GM12878 (cell line): Measurements from ENCODE around the gene UBE2E2. TPM values are rescaled to one million over a fixed set of nuclear protein-coding genes. Genes with fewer than 3 reads are reported as not detected.

Source experiments
- ATAC-seq: fragments of 200-7000 bp; cut with Tn5 transposase; 3 replicates; pipeline ENCODE4 v1.9.1; 2020; ENCODE audit warnings: mild to moderate bottlenecking, moderate library complexity
- BruUV-seq: library from RNA; stranded (reverse); fragments of 400-500 nt; replicated peaks from 2 replicates; lab custom pipeline; 2021; lab: Mats Ljungman, UMichigan
- CTCF ChIA-PET: fragments of 300-600 bp; sonication (Branson Sonifier 250); formaldehyde crosslinking; extraction: SDS; loops from one replicate; lab custom pipeline; 2021; ENCODE audit warnings: inconsistent platforms; lab: Yijun Ruan, JAX
- POLR2A ChIA-PET: fragments of 350-600 bp; formaldehyde crosslinking; extraction: SDS; loops from one replicate; lab custom pipeline; 2021; ENCODE audit warnings: inconsistent platforms; lab: Charles Lee
- RAD21 ChIA-PET: fragments of 300-600 bp; sonication (Branson Sonifier 250); formaldehyde crosslinking; loops from one replicate; lab custom pipeline; 2023; ENCODE audit warnings: antibody characterized with exemption; ENCODE audit not compliant: unreplicated experiment; lab: Charles Lee
- SMC1A ChIA-PET: fragments of 300-600 bp; sonication (Branson Sonifier 250); formaldehyde crosslinking; loops from one replicate; lab custom pipeline; 2023; ENCODE audit not compliant: unreplicated experiment, uncharacterized antibody; lab: Charles Lee
- DNase-seq: peaks from one replicate; pipeline ENCODE4 v3.0.0-alpha.2; 2011; ENCODE audit warnings: low read depth, low spot score
- FAIRE-seq: peaks from 3 replicates; lab custom pipeline; 2011; peaks lifted over from hg19 to GRCh38; lab: Jason Lieb, UNC
- H2AFZ ChIP-seq: 2 replicates; pipeline ENCODE4 v1.6.0; 2011; ENCODE audit warnings: low read depth, low read length, control low read depth; ENCODE audit not compliant: control insufficient read depth
- H3K27ac ChIP-seq: 2 replicates; pipeline ENCODE4 v1.5.1; 2011; ENCODE audit warnings: control low read depth; ENCODE audit not compliant: control insufficient read depth, insufficient read depth
- H3K27me3 ChIP-seq, 2 experiments: replicated peaks in 1 of 2; 2 replicates each; pipeline versions ENCODE4 v1.6.0 to v1.6.1; 2011; ENCODE audit warnings: low read length in 1 of 2; ENCODE audit not compliant: control insufficient read depth in 2 of 2, insufficient read depth in 2 of 2
- H3K36me3 ChIP-seq, 2 experiments: 2 replicates each; pipeline ENCODE4 v1.5.1; 2011; ENCODE audit warnings: low read length in 1 of 2; ENCODE audit not compliant: control insufficient read depth in 2 of 2, insufficient read depth in 2 of 2
- H3K4me1 ChIP-seq: 2 replicates; pipeline ENCODE4 v1.6.1; 2011; ENCODE audit warnings: mild to moderate bottlenecking, low read length, moderate library complexity, mixed read lengths; ENCODE audit not compliant: control insufficient read depth, insufficient read depth
- H3K4me2 ChIP-seq: 2 replicates; pipeline ENCODE4 v1.6.0; 2011; ENCODE audit warnings: control low read depth; ENCODE audit not compliant: control insufficient read depth, insufficient read depth
- H3K4me3 ChIP-seq: fragments of 200-600 bp; sonication (generic); 2 replicates; pipeline ENCODE4 v1.5.1; 2016
- H3K79me2 ChIP-seq: 2 replicates; pipeline ENCODE4 v1.6.0; 2011; ENCODE audit warnings: low read length; ENCODE audit not compliant: control insufficient read depth, insufficient read depth
- H3K9ac ChIP-seq: 2 replicates; pipeline ENCODE4 v1.8.0; 2011; ENCODE audit warnings: low read length, control low read depth, mixed read lengths; ENCODE audit not compliant: control insufficient read depth, insufficient read depth
- H3K9me3 ChIP-seq: replicated peaks from 3 replicates; pipeline ENCODE4 v1.5.1; 2011; ENCODE audit warnings: mild to moderate bottlenecking, low read length; ENCODE audit not compliant: control insufficient read depth, insufficient read depth
- H4K20me1 ChIP-seq: 2 replicates; pipeline ENCODE4 v1.6.0; 2011; ENCODE audit not compliant: control insufficient read depth, insufficient read depth
- ATF7 ChIP-seq: fragments of 450-650 bp; IDR thresholded peaks from 2 replicates; pipeline ENCODE4 v1.6.1; 2016; ENCODE audit warnings: low read depth, mild to moderate bottlenecking
- CBFB ChIP-seq: IDR thresholded peaks from 2 replicates; pipeline ENCODE4 v1.6.1; 2016; ENCODE audit warnings: antibody characterized with exemption, low read depth
- E2F8 ChIP-seq: fragments of 450-650 bp; IDR thresholded peaks from 2 replicates; pipeline ENCODE4 v1.6.1; 2018; ENCODE audit warnings: mild to moderate bottlenecking, low read depth, moderate library complexity; ENCODE audit not compliant: partially characterized antibody
- EZH2 ChIP-seq: IDR thresholded peaks from 2 replicates; pipeline ENCODE4 v1.6.1; 2012; ENCODE audit warnings: low read depth, mild to moderate bottlenecking, control low read depth, inconsistent platforms, low read length, borderline replicate concordance; ENCODE audit not compliant: control insufficient read depth
- HDAC2 ChIP-seq: fragments of 200-600 bp; sonication (generic); IDR thresholded peaks from 2 replicates; pipeline ENCODE4 v1.6.1; 2017
- JUNB ChIP-seq: IDR thresholded peaks from 2 replicates; pipeline ENCODE4 v1.6.1; 2016; ENCODE audit warnings: antibody characterized with exemption, mild to moderate bottlenecking
- NR2C2 ChIP-seq: IDR thresholded peaks from 2 replicates; pipeline ENCODE4 v1.6.1; 2011; ENCODE audit warnings: borderline replicate concordance, low read depth; ENCODE audit not compliant: control insufficient read depth, insufficient read length
- RAD51 ChIP-seq: fragments of 450-650 bp; IDR thresholded peaks from 2 replicates; pipeline ENCODE4 v1.6.1; 2016; ENCODE audit warnings: moderate library complexity, mild to moderate bottlenecking, inconsistent platforms
- SMAD5 ChIP-seq: IDR thresholded peaks from 2 replicates; pipeline ENCODE4 v1.6.1; 2016; ENCODE audit warnings: antibody characterized with exemption, low read depth
- SUZ12 ChIP-seq: fragments of 200-600 bp; sonication (generic); IDR thresholded peaks from one replicate; pipeline ENCODE4 v1.6.1; 2018; ENCODE audit warnings: antibody characterized with exemption, mild to moderate bottlenecking; ENCODE audit not compliant: unreplicated experiment
- ZBED1 ChIP-seq: IDR thresholded peaks from 2 replicates; pipeline ENCODE4 v1.6.1; 2016; ENCODE audit warnings: borderline replicate concordance
- ZNF207 ChIP-seq: fragments of 450-650 bp; IDR thresholded peaks from 2 replicates; pipeline ENCODE4 v1.6.1; 2014; ENCODE audit warnings: antibody characterized with exemption, mild to moderate bottlenecking, borderline replicate concordance
- ZNF217 ChIP-seq: fragments of 450-650 bp; IDR thresholded peaks from 2 replicates; pipeline ENCODE4 v1.6.1; 2017; ENCODE audit warnings: antibody characterized with exemption, mild to moderate bottlenecking
- ZNF274 ChIP-seq: IDR thresholded peaks from one replicate; pipeline ENCODE4 v1.8.0; 2011; ENCODE audit not compliant: insufficient read length, insufficient read depth
- WGBS: methylation state at CpG from one replicate; pipeline ENCODE4 v1.1.6; 2016; ENCODE audit warnings: low lambda C conversion rate; ENCODE audit not compliant: insufficient replicate concordance, insufficient coverage; ENCODE audit errors: missing lambda C conversion rate; 5-methylcytosine and 5-hydroxymethylcytosine counted together
- in situ Hi-C: fragments of 300-500 bp; cut with MboI; formaldehyde crosslinking; loops from 9 replicates; pipeline ENCODE4 v1.14.3; 2018; ENCODE audit warnings: mixed read lengths
- intact Hi-C: fragments of 100-400 bp; cut with micrococcal nuclease; formaldehyde crosslinking; loops from one replicate; pipeline ENCODE4 v1.14.2; 2022; ENCODE audit not compliant: unreplicated experiment
- polyA plus RNA-seq, 11 experiments: library from polyadenylated mRNA; depleted of rRNA in 4 of 11; unstranded in 6 of 11; stranded (reverse) in 5 of 11; fragments of >200 nt; fragmentation: Nextera tagmentation in 4 of 11; fragmentation: Illumina TruSeq in 1 of 11; extraction: Ambion mirVana in 4 of 11; extraction: Trizol in 1 of 11; gene quantifications; 1 replicate in 1 of 11; 2 replicates in 10 of 11; pipeline versions ENCODE4 v1.2.1 to v1.2.3, GENCODE V29; 2011 to 2016; ENCODE audit warnings: inconsistent platforms in 2 of 11, missing spikeins in 2 of 11, low read depth in 1 of 11
- total RNA-seq, 4 experiments: library from RNA; depleted of rRNA in 3 of 4; stranded (reverse); fragments of >200 nt in 3 of 4; fragmentation: Illumina TruSeq in 1 of 4; extraction: Trizol in 1 of 4; gene quantifications; 2 replicates each; pipeline versions ENCODE4 v1.2.1 to v1.2.3, GENCODE V29; 2013 to 2021
- TF ChIP-seq, protein P1 (sequence below): fragments of 450-650 bp; IDR thresholded peaks from 2 replicates; pipeline ENCODE4 v1.6.1; 2017; ENCODE audit warnings: mild to moderate bottlenecking, low read depth, inconsistent platforms; ENCODE audit not compliant: poor library complexity, severe bottlenecking

Gene UBE2E2
- total and polyA plus RNA-seq, 10 of the 15 experiments (the other 5 are each of a cell fraction or from before 2014, with no cell fraction given): 8.7 to 71.0 (median 36.4) TPM

DNA sequence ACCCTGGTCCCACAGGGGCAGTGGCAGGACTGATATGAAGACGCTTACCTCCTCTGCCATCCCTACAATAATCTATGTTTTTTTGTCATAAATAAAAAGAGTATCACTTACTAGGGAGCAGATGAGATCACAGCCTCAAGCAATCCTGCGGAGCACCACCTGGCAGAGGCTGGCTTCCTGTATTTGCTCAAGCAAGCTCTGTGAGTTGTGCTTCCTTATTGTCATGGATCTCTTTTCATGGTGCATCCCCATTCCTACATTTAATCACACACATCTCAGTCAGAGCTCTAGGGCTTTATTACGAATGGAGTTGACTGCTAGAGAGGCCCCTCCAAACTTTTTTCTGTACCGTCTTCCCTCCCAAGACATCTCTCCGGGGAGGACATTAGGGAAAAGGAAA lies 186.0 kb downstream of the UBE2E2 start:
- H3K4me2 ChIP-seq: no peak overlapping the region; the same call in 1 of the 2 replicates
- in situ Hi-C loops: no loop called here
- H3K79me2 ChIP-seq: no peaks in the 10 kb centered on the region; the same call in 1 of the 2 replicates
- H4K20me1 ChIP-seq: no peaks in the 10 kb centered on the region
- no peak overlapping the region for H3K9ac ChIP-seq
- ChIA-PET CTCF (interaction anchor here (1.5 kb wide), 1 partner anchor 11 kb away, joined by 4 read pairs; no protein-coding TSS in a partner anchor), POLR2A (interaction anchor here (0.7 kb wide), 1 partner anchor 361 kb away, joined by 3 read pairs; no protein-coding TSS in a partner anchor), RAD21 (interaction anchor here (0.7 to 1.0 kb wide), 2 partner anchors 13 to 182 kb away, joined by 3 read pairs; no protein-coding TSS in a partner anchor), SMC1A (interaction anchor here (1.2 to 2.9 kb wide), 4 partner anchors 10 to 49 kb away, joined by 3 to 19 read pairs (median 4); no protein-coding TSS in a partner anchor)
- ATAC-seq: no peak
- H3K27me3 ChIP-seq: no peaks in the 10 kb centered on the region
- FAIRE-seq: no peak
- TF ChIP-seq E2F8: no peak
- no peak for TF ChIP-seq ZNF217
- TF ChIP-seq ZNF207: no peak
- TF ChIP-seq NR2C2: no peak
- TF ChIP-seq HDAC2: no peak
- no peak for TF ChIP-seq ZNF274
- no peak for TF ChIP-seq SUZ12
- TF ChIP-seq JUNB: no peak
- TF ChIP-seq, protein P1, sequence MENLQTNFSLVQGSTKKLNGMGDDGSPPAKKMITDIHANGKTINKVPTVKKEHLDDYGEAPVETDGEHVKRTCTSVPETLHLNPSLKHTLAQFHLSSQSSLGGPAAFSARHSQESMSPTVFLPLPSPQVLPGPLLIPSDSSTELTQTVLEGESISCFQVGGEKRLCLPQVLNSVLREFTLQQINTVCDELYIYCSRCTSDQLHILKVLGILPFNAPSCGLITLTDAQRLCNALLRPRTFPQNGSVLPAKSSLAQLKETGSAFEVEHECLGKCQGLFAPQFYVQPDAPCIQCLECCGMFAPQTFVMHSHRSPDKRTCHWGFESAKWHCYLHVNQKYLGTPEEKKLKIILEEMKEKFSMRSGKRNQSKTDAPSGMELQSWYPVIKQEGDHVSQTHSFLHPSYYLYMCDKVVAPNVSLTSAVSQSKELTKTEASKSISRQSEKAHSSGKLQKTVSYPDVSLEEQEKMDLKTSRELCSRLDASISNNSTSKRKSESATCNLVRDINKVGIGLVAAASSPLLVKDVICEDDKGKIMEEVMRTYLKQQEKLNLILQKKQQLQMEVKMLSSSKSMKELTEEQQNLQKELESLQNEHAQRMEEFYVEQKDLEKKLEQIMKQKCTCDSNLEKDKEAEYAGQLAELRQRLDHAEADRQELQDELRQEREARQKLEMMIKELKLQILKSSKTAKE: no peak
- no peak for TF ChIP-seq ATF7
- TF ChIP-seq CBFB: no peak
- no peak for TF ChIP-seq ZBED1
- TF ChIP-seq SMAD5: no peak
- TF ChIP-seq RAD51: no peak
- no peak for TF ChIP-seq EZH2
- 82% methylated on average over 5 of the region's 5 CpGs for WGBS
- no peak overlapping the region for H3K4me3 ChIP-seq
- DNase-seq: no peak
- BruUV-seq: no TSS peak
- peaks cover 13% of the 10 kb centered on the region for H3K4me1 ChIP-seq
- no peaks in the 10 kb centered on the region for H3K36me3 ChIP-seq
- no peaks in the 10 kb centered on the region for H3K9me3 ChIP-seq
- H3K27ac ChIP-seq: no peak overlapping the region
- intact Hi-C loops: no loop called here
- H2AFZ ChIP-seq: no peak overlapping the region
